Measurements from ENCODE around the gene ANKS1B.

The ANKS1B gene

GRCh38 chr12:99611117-99611516, 373.6 kb downstream of the ANKS1B start:
- no peaks in the 10 kb centered on the region for H4K20me1 ChIP-seq (ENCODE audit: insufficient read depth, low read length, poor library complexity, severe bottlenecking)
- no peaks in the 10 kb centered on the region for H3K9me2 ChIP-seq (replicated peaks; ENCODE audit: low read depth, low read length)
- no peaks in the 10 kb centered on the region for H3K9me3 ChIP-seq (ENCODE audit: insufficient read depth, low read depth, low read length)
- no peaks in the 10 kb centered on the region for H3K79me2 ChIP-seq (ENCODE audit: insufficient read depth, low read length)
- H3K9ac ChIP-seq (ENCODE audit: low read depth, low read length, poor library complexity, severe bottlenecking): no peak overlapping the region
- H3K4me3 ChIP-seq (ENCODE audit: low read length, poor library complexity, severe bottlenecking): no peak overlapping the region
- H2AFZ ChIP-seq (ENCODE audit: low read length): no peak overlapping the region
- no peaks in the 10 kb centered on the region for H3F3A ChIP-seq (ENCODE audit: low read depth)
- no peak for TF ChIP-seq CTCF (conservative IDR thresholded peaks at IDR 0.05; ENCODE audit: low read length)
- no peak for TF ChIP-seq EZH2phosphoT487 (IDR thresholded peaks at IDR 0.05; ENCODE audit: borderline replicate concordance)
- no peaks in the 10 kb centered on the region for H3K27me3 ChIP-seq (ENCODE audit: insufficient read depth, low read length, poor library complexity, severe bottlenecking)
- no peak overlapping the region for H3K4me2 ChIP-seq (ENCODE audit: low read depth, low read length, poor library complexity, severe bottlenecking)
- no peaks in the 10 kb centered on the region for H3K36me3 ChIP-seq (ENCODE audit: insufficient read depth, low read length)
- no peaks in the 10 kb centered on the region for H3K4me1 ChIP-seq (ENCODE audit: insufficient read depth, low read length, poor library complexity, severe bottlenecking)

GRCh38 chr12:99609455-99610181, 375.1 kb downstream of the ANKS1B start:
- H3F3A ChIP-seq (ENCODE audit: low read depth): no peaks in the 10 kb centered on the region
- no peak overlapping the region for H3K4me3 ChIP-seq (ENCODE audit: low read length, poor library complexity, severe bottlenecking)
- no peak overlapping the region for H3K9ac ChIP-seq (ENCODE audit: low read depth, low read length, poor library complexity, severe bottlenecking)
- no peaks in the 10 kb centered on the region for H3K9me2 ChIP-seq (replicated peaks; ENCODE audit: low read depth, low read length)
- no peaks in the 10 kb centered on the region for H3K27me3 ChIP-seq (ENCODE audit: insufficient read depth, low read length, poor library complexity, severe bottlenecking)
- H2AFZ ChIP-seq (ENCODE audit: low read length): no peak overlapping the region
- H4K20me1 ChIP-seq (ENCODE audit: insufficient read depth, low read length, poor library complexity, severe bottlenecking): no peaks in the 10 kb centered on the region
- H3K4me1 ChIP-seq (ENCODE audit: insufficient read depth, low read length, poor library complexity, severe bottlenecking): no peaks in the 10 kb centered on the region
- TF ChIP-seq EZH2phosphoT487 (IDR thresholded peaks at IDR 0.05; ENCODE audit: borderline replicate concordance): no peak
- no peak for TF ChIP-seq CTCF (conservative IDR thresholded peaks at IDR 0.05; ENCODE audit: low read length)
- no peaks in the 10 kb centered on the region for H3K9me3 ChIP-seq (ENCODE audit: insufficient read depth, low read depth, low read length)
- no peaks in the 10 kb centered on the region for H3K36me3 ChIP-seq (ENCODE audit: insufficient read depth, low read length)
- H3K4me2 ChIP-seq (ENCODE audit: low read depth, low read length, poor library complexity, severe bottlenecking): no peak overlapping the region
- no peaks in the 10 kb centered on the region for H3K79me2 ChIP-seq (ENCODE audit: insufficient read depth, low read length)

DNA sequence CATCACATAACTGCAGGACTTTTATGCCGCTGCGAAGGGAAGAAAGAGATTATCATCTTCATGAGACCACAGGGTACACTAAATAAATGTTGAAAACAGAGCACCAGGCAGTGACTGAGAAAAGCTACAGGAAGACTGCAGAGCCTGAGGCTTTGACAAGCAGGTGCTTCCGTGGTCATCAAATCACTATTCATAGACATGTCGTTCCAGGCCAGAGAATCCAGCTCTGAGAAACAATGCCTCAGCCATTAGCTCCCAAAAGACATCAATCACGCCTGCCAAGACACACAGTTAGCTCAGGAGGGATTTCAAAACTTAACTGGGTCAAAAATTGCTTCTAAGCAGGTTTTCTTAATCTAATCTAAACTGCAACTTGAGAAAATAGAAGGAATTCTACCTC, 384.3 kb downstream of the ANKS1B start:
- H3K79me2 ChIP-seq (ENCODE audit: insufficient read depth, low read length): no peaks in the 10 kb centered on the region
- no peaks in the 10 kb centered on the region for H3F3A ChIP-seq (ENCODE audit: low read depth)
- no peak overlapping the region for H3K4me2 ChIP-seq (ENCODE audit: low read depth, low read length, poor library complexity, severe bottlenecking)
- no peak overlapping the region for H3K4me3 ChIP-seq (ENCODE audit: low read length, poor library complexity, severe bottlenecking)
- no peaks in the 10 kb centered on the region for H3K9me3 ChIP-seq (ENCODE audit: insufficient read depth, low read depth, low read length)
- no peaks in the 10 kb centered on the region for H4K20me1 ChIP-seq (ENCODE audit: insufficient read depth, low read length, poor library complexity, severe bottlenecking)
- no peaks in the 10 kb centered on the region for H3K9me2 ChIP-seq (replicated peaks; ENCODE audit: low read depth, low read length)
- TF ChIP-seq EZH2phosphoT487 (IDR thresholded peaks at IDR 0.05; ENCODE audit: borderline replicate concordance): no peak
- no peak for TF ChIP-seq CTCF (conservative IDR thresholded peaks at IDR 0.05; ENCODE audit: low read length)
- no peaks in the 10 kb centered on the region for H3K27me3 ChIP-seq (ENCODE audit: insufficient read depth, low read length, poor library complexity, severe bottlenecking)
- H3K9ac ChIP-seq (ENCODE audit: low read depth, low read length, poor library complexity, severe bottlenecking): no peak overlapping the region
- no peaks in the 10 kb centered on the region for H3K36me3 ChIP-seq (ENCODE audit: insufficient read depth, low read length)
- H2AFZ ChIP-seq (ENCODE audit: low read length): no peak overlapping the region
- no peaks in the 10 kb centered on the region for H3K4me1 ChIP-seq (ENCODE audit: insufficient read depth, low read length, poor library complexity, severe bottlenecking)
